CD4-positive, alpha-beta T cell treated with Interferon alpha-2 for 1 hour (primary cell): ENCODE results near the gene ASIC3.
A peak's percentile ranks its signal among the peaks of the same experiment; 100 is the strongest.
"Not testable (repeated sequence)": the region's sequence is repeated elsewhere in the genome, so short reads cannot be mapped to it uniquely, and the experiment has no call there.

Source experiments
- DNase-seq, 2 donors: peaks; one replicate each; pipeline ENCODE4 v3.0.0-alpha.2; 2020 to 2022

The ASIC3 gene

GRCh38 chr7:151014950-151015349 is 33.4 kb upstream of the ASIC3 start:
- DNase-seq = peak in 1 of 2 donors; percentile 46

- no peak for DNase-seq
These were observed 32.4 kb upstream of the ASIC3 start for GRCh38 chr7:151015967-151016366.

- DNase-seq = no peak
These were observed 31.8 kb upstream of the ASIC3 start for GRCh38 chr7:151016505-151016904.

GRCh38 chr7:151016942-151017341 is 31.4 kb upstream of the ASIC3 start:
- DNase-seq = no peak

- no peak for DNase-seq
These were observed 30.9 kb upstream of the ASIC3 start for GRCh38 chr7:151017370-151017952.

GRCh38 chr7:151017953-151018420 is 30.3 kb upstream of the ASIC3 start:
- DNase-seq = peak; percentile 75 to 83

GRCh38 chr7:151018421-151019129 is 29.8 kb upstream of the ASIC3 start:
- peak in 1 of 2 donors; percentile 52 for DNase-seq

- no peak for DNase-seq
These were observed 29.2 kb upstream of the ASIC3 start for GRCh38 chr7:151019130-151019447.

GRCh38 chr7:151020231-151020630 is 28.1 kb upstream of the ASIC3 start:
- DNase-seq = no peak

GRCh38 chr7:151023232-151023631 is 25.1 kb upstream of the ASIC3 start:
- no peak for DNase-seq

- no peak for DNase-seq
These were observed 23.8 kb upstream of the ASIC3 start, which contains the start of gene ATG9B for GRCh38 chr7:151024435-151025056. ATG9B (minus strand) TSS chr7:151024494; CDS start chr7:151024423, 71 bp downstream.

- DNase-seq = no peak
These were observed 22.2 kb upstream of the ASIC3 start for GRCh38 chr7:151025924-151026671.

- not testable (repeated sequence) for DNase-seq
These were observed 21.3 kb upstream of the ASIC3 start for GRCh38 chr7:151026771-151027727.

GRCh38 chr7:151027728-151028130 is 20.6 kb upstream of the ASIC3 start:
- not testable (repeated sequence) for DNase-seq

GRCh38 chr7:151028131-151028947 is 20.0 kb upstream of the ASIC3 start, which contains the start of gene ABCB8:
ABCB8 (plus strand) TSS chr7:151028450; CDS start chr7:151028516, 66 bp downstream.
- peak; percentile 98 to 99 for DNase-seq

- DNase-seq = no peak
These were observed 19.3 kb upstream of the ASIC3 start for GRCh38 chr7:151028948-151029501.

- DNase-seq = no peak
These were observed 17.3 kb upstream of the ASIC3 start for GRCh38 chr7:151031011-151031410.

GRCh38 chr7:151032936-151033863 is 15.1 kb upstream of the ASIC3 start:
- DNase-seq = no peak

GRCh38 chr7:151033864-151034249 is 14.5 kb upstream of the ASIC3 start:
- DNase-seq = no peak
